Glomerular endothelial cell (primary cell): ENCODE data around the gene CDKN2C. TPM values are rescaled to one million over a fixed set of nuclear protein-coding genes. Genes with fewer than 3 reads are reported as not detected.

Experiments
- DNase-seq: peaks from one replicate; pipeline ENCODE4 v3.0.0-alpha.2; 2011; ENCODE audit warnings: low read depth, low spot score; ENCODE audit errors: extremely low read depth
- total RNA-seq: library from RNA; depleted of rRNA; stranded (reverse); fragments of >200 nt; gene quantifications from 2 replicates; pipeline ENCODE4 v1.2.3, GENCODE V29; 2015

The CDKN2C gene
- total RNA-seq, 1 donor from 2014 or later, result 3.3 TPM

- no peak for DNase-seq
Observed at GRCh38 chr1:50959913-50960844, 9.9 kb upstream of the CDKN2C start, which contains the start of gene FAF1. TSS of gene FAF1 (minus strand) at chr1:50960267. CDS start at chr1:50959811, 456 bp downstream.

GRCh38 chr1:50964863-50965262, 5.2 kb upstream of the CDKN2C start:
- DNase-seq, result no peak

GRCh38 chr1:50966991-50967390, 3.1 kb upstream of the CDKN2C start:
- no peak for DNase-seq

GRCh38 chr1:50967416-50968157, 2.5 kb upstream of the CDKN2C start:
- DNase-seq, result no peak

- DNase-seq, result no peak
Observed at GRCh38 chr1:50968158-50968820, 1.8 kb upstream of the CDKN2C start.

GRCh38 chr1:50968821-50969610, 1.0 kb upstream of the CDKN2C start:
- no peak for DNase-seq

- DNase-seq, result no peak
Observed at GRCh38 chr1:50970509-50970887, 453 bp downstream of the CDKN2C start.

- no peak for DNase-seq
Observed at GRCh38 chr1:50970931-50971582, 1.0 kb downstream of the CDKN2C start.

GRCh38 chr1:50971748-50972305, 1.8 kb downstream of the CDKN2C start:
- no peak for DNase-seq

- DNase-seq, result no peak
Observed at GRCh38 chr1:50972766-50973165, 2.7 kb downstream of the CDKN2C start.

GRCh38 chr1:50973255-50973654, 3.2 kb downstream of the CDKN2C start:
- no peak for DNase-seq

- DNase-seq, result no peak
Observed at GRCh38 chr1:50973875-50974617, 4.0 kb downstream of the CDKN2C start.

- no peak for DNase-seq
Observed at GRCh38 chr1:50974618-50974935, 4.5 kb downstream of the CDKN2C start.

GRCh38 chr1:50975436-50975835, 5.4 kb downstream of the CDKN2C start:
- no peak for DNase-seq

GRCh38 chr1:50976111-50976889, 6.3 kb downstream of the CDKN2C start:
- no peak for DNase-seq

GRCh38 chr1:50976890-50977574, 7.0 kb downstream of the CDKN2C start:
- DNase-seq, result no peak

GRCh38 chr1:50977575-50978143, 7.6 kb downstream of the CDKN2C start:
- DNase-seq, result no peak
